HL-60 (cell line): ENCODE results near the gene TBC1D1.

Experiments
- CTCF ChIP-seq: IDR thresholded peaks from one replicate; pipeline ENCODE4 v1.5.1; 2011; ENCODE audit warnings: low read length, control low read depth, inconsistent platforms; ENCODE audit not compliant: insufficient read depth
- POLR2AphosphoS5 ChIP-seq: IDR thresholded peaks from 2 replicates; pipeline ENCODE4 v1.6.1; 2012; ENCODE audit warnings: low read depth

- TF ChIP-seq POLR2AphosphoS5 (no peak), CTCF (no peak)
Observed at GRCh38 chr4:38037612-38038011, 146.7 kb downstream of the TBC1D1 start.
